ENCODE results near the gene THSD4.
A peak's percentile ranks its signal among the peaks of the same experiment; 100 is the strongest.

GRCh38 chr15:71575474-71576045 is 460.3 kb downstream of the THSD4 start:
- TF ChIP-seq, protein P1, sequence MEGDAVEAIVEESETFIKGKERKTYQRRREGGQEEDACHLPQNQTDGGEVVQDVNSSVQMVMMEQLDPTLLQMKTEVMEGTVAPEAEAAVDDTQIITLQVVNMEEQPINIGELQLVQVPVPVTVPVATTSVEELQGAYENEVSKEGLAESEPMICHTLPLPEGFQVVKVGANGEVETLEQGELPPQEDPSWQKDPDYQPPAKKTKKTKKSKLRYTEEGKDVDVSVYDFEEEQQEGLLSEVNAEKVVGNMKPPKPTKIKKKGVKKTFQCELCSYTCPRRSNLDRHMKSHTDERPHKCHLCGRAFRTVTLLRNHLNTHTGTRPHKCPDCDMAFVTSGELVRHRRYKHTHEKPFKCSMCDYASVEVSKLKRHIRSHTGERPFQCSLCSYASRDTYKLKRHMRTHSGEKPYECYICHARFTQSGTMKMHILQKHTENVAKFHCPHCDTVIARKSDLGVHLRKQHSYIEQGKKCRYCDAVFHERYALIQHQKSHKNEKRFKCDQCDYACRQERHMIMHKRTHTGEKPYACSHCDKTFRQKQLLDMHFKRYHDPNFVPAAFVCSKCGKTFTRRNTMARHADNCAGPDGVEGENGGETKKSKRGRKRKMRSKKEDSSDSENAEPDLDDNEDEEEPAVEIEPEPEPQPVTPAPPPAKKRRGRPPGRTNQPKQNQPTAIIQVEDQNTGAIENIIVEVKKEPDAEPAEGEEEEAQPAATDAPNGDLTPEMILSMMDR (conservative IDR thresholded peaks at IDR 0.05; ENCODE audit: low read depth, low read length): peak; percentile 56
- TF ChIP-seq RCOR1 (IDR thresholded peaks at IDR 0.05; ENCODE audit: insufficient replicate concordance, low read length) (no peak), POLR2A (IDR thresholded peaks at IDR 0.05; ENCODE audit: low read depth, low read length) (no peak)

All from IMR-90 (cell line).